GM06990 (cell line): Measurements from ENCODE around the gene SLC6A7.

ENCODE experiments used
- DNase-seq: peaks from one replicate; pipeline ENCODE4 v3.0.0-alpha.2; 2011; ENCODE audit not compliant: insufficient read length; ENCODE audit errors: extremely low read depth
- H3K27me3 ChIP-seq: replicated peaks from 2 replicates; pipeline ENCODE4 v1.6.0; 2011; ENCODE audit warnings: low read length; ENCODE audit not compliant: control insufficient read depth, insufficient read depth
- H3K36me3 ChIP-seq: 2 replicates; pipeline ENCODE4 v1.5.1; 2011; ENCODE audit warnings: low read length; ENCODE audit not compliant: control insufficient read depth, insufficient read depth
- H3K4me3 ChIP-seq: replicated peaks from 2 replicates; pipeline ENCODE4 v1.5.1; 2011; ENCODE audit warnings: low read depth, mild to moderate bottlenecking, control low read depth, low read length
- CTCF ChIP-seq: IDR thresholded peaks from 2 replicates; pipeline ENCODE4 v1.5.1; 2011; ENCODE audit warnings: low read length, control low read depth, mild to moderate bottlenecking, inconsistent platforms; ENCODE audit not compliant: insufficient read depth, poor library complexity, severe bottlenecking

SLC6A7 gene

GRCh38 chr5:150147670-150148069 lies 42.2 kb upstream of the SLC6A7 start:
- Histone ChIP-seq H3K27me3 (peaks cover 1% of the 10 kb centered on the region; the same call in 1 of the 2 replicates), H3K36me3 (no peaks in the 10 kb centered on the region), H3K4me3 (no peak overlapping the region)
- no peak for DNase-seq
- no peak for TF ChIP-seq CTCF

GRCh38 chr5:150148117-150148927 lies 41.5 kb upstream of the SLC6A7 start:
- Histone ChIP-seq H3K4me3 (no peak overlapping the region), H3K36me3 (no peaks in the 10 kb centered on the region), H3K27me3 (peaks cover 1% of the 10 kb centered on the region; the same call in 1 of the 2 replicates)
- no peak for DNase-seq
- no peak for TF ChIP-seq CTCF

- no peak for TF ChIP-seq CTCF
- DNase-seq: no peak
- H3K27me3 ChIP-seq: peaks cover 3% of the 10 kb centered on the region; the same call in 1 of the 2 replicates
- no peaks in the 10 kb centered on the region for H3K36me3 ChIP-seq
- no peak overlapping the region for H3K4me3 ChIP-seq
Measured at GRCh38 chr5:150149618-150150017, 40.2 kb upstream of the SLC6A7 start.

GRCh38 chr5:150152636-150153462 lies 37.0 kb upstream of the SLC6A7 start:
- TF ChIP-seq CTCF: no peak
- Histone ChIP-seq H3K27me3 (peaks cover 3% of the 10 kb centered on the region; the same call in 1 of the 2 replicates), H3K4me3 (no peak overlapping the region), H3K36me3 (no peaks in the 10 kb centered on the region)
- no peak for DNase-seq

GRCh38 chr5:150153483-150153882 lies 36.4 kb upstream of the SLC6A7 start:
- H3K4me3 ChIP-seq: no peak overlapping the region
- DNase-seq: no peak
- peaks cover 3% of the 10 kb centered on the region; the same call in 1 of the 2 replicates for H3K27me3 ChIP-seq
- TF ChIP-seq CTCF: no peak
- no peaks in the 10 kb centered on the region for H3K36me3 ChIP-seq
